Liver (tissue), 9 donors: ENCODE results near the gene PKP4. TPM values are rescaled to one million over a fixed set of nuclear protein-coding genes. Genes with fewer than 3 reads are reported as not detected.

ENCODE experiments used
- DNase-seq: peaks from one replicate; pipeline ENCODE4 v3.0.0-alpha.2; 2017; ENCODE audit warnings: low spot score
- H3K27ac ChIP-seq, 2 donors: one replicate each; pipeline ENCODE4 v1.7.0; 2013; ENCODE audit warnings: inconsistent platforms in 2 of 2, low read length in 2 of 2, control low read depth in 1 of 2, low read depth in 1 of 2, mild to moderate bottlenecking in 1 of 2
- H3K27me3 ChIP-seq, 4 donors: one replicate each; pipeline versions ENCODE4 v1.6.1 to v1.7.0; 2013; ENCODE audit warnings: low read length in 3 of 4, inconsistent platforms in 1 of 4, mild to moderate bottlenecking in 1 of 4, moderate library complexity in 1 of 4; ENCODE audit not compliant: control insufficient read depth in 4 of 4, insufficient read depth in 4 of 4
- H3K36me3 ChIP-seq, 4 donors: one replicate each; pipeline versions ENCODE4 v1.6.1 to v1.7.0; 2013; ENCODE audit warnings: low read length in 3 of 4, mild to moderate bottlenecking in 3 of 4, low read depth in 1 of 4, moderate library complexity in 1 of 4; ENCODE audit not compliant: control insufficient read depth in 4 of 4, insufficient read depth in 3 of 4
- H3K4me1 ChIP-seq, 4 donors: one replicate each; pipeline versions ENCODE4 v1.6.1 to v1.7.0; 2013; ENCODE audit warnings: low read length in 3 of 4, mild to moderate bottlenecking in 3 of 4, moderate library complexity in 1 of 4; ENCODE audit not compliant: control insufficient read depth in 4 of 4, insufficient read depth in 4 of 4
- H3K4me3 ChIP-seq, 3 donors: one replicate each; pipeline versions ENCODE4 v1.6.1 to v1.7.0; 2013; ENCODE audit warnings: low read length in 3 of 3, control low read depth in 1 of 3, low read depth in 1 of 3, mild to moderate bottlenecking in 1 of 3
- H3K9ac ChIP-seq, 2 donors: one replicate each; pipeline ENCODE4 v1.7.0; 2013; ENCODE audit warnings: low read length in 2 of 2, mild to moderate bottlenecking in 2 of 2, moderate library complexity in 2 of 2, control low read depth in 1 of 2, low read depth in 1 of 2
- H3K9me3 ChIP-seq, 4 donors: one replicate each; pipeline versions ENCODE4 v1.6.1 to v1.7.0; 2013; ENCODE audit warnings: low read length in 3 of 4; ENCODE audit not compliant: control insufficient read depth in 4 of 4
- EGR1 ChIP-seq, 2 donors: IDR thresholded peaks; 2 replicates each; pipeline ENCODE4 v1.6.1; 2016 to 2018; ENCODE audit warnings: antibody characterized with exemption in 2 of 2, low read depth in 2 of 2
- FOXA1 ChIP-seq: IDR thresholded peaks from 2 replicates; pipeline ENCODE4 v1.6.1; 2016; ENCODE audit warnings: antibody characterized with exemption
- FOXA2 ChIP-seq: IDR thresholded peaks from 2 replicates; pipeline ENCODE4 v1.6.1; 2016; ENCODE audit warnings: antibody characterized with exemption
- GABPA ChIP-seq, 2 donors: IDR thresholded peaks in 1 of 2; conservative IDR thresholded peaks in 1 of 2; 2 replicates each; pipeline ENCODE4 v1.6.1; 2016; ENCODE audit warnings: antibody characterized with exemption in 2 of 2, mild to moderate bottlenecking in 1 of 2, moderate library complexity in 1 of 2
- HNF4A ChIP-seq, 2 donors: conservative IDR thresholded peaks; 2 replicates each; pipeline ENCODE4 v1.6.1; 2016; ENCODE audit warnings: antibody characterized with exemption in 2 of 2, mild to moderate bottlenecking in 2 of 2
- HNF4G ChIP-seq: IDR thresholded peaks from 2 replicates; pipeline ENCODE4 v1.6.1; 2016; ENCODE audit warnings: antibody characterized with exemption
- JUND ChIP-seq, 2 donors: IDR thresholded peaks; 2 replicates each; pipeline ENCODE4 v1.6.1; 2016; ENCODE audit warnings: antibody characterized with exemption in 2 of 2
- NR2F2 ChIP-seq: IDR thresholded peaks from 2 replicates; pipeline ENCODE4 v1.6.1; 2016; ENCODE audit warnings: antibody characterized with exemption
- RAD21 ChIP-seq, 2 donors: IDR thresholded peaks; 2 replicates each; pipeline ENCODE4 v1.6.1; 2016; ENCODE audit warnings: antibody characterized with exemption in 2 of 2, mild to moderate bottlenecking in 2 of 2
- RXRA ChIP-seq, 2 donors: IDR thresholded peaks; 2 replicates each; pipeline ENCODE4 v1.6.1; 2017 to 2018; ENCODE audit warnings: antibody characterized with exemption in 2 of 2, mild to moderate bottlenecking in 1 of 2
- SP1 ChIP-seq: IDR thresholded peaks from 2 replicates; pipeline ENCODE4 v1.6.1; 2018; ENCODE audit warnings: antibody characterized with exemption, mild to moderate bottlenecking
- TAF1 ChIP-seq: conservative IDR thresholded peaks from 2 replicates; pipeline ENCODE4 v1.6.1; 2016; ENCODE audit warnings: antibody characterized with exemption, mild to moderate bottlenecking
- YY1 ChIP-seq: IDR thresholded peaks from 2 replicates; pipeline ENCODE4 v1.6.1; 2016; ENCODE audit warnings: antibody characterized with exemption, mild to moderate bottlenecking
- WGBS: extraction: QIAGEN DNeasy Blood & Tissue Kit; methylation state at CpG from one replicate; pipeline ENCODE4 v1.1.7; 2013; 5-methylcytosine and 5-hydroxymethylcytosine counted together
- polyA plus RNA-seq, 2 donors: library from polyadenylated mRNA; stranded (reverse) in 1 of 2; unstranded in 1 of 2; fragments of 200-250 nt in 1 of 2; fragments of >200 nt in 1 of 2; fragmentation: Nextera tagmentation in 1 of 2; extraction: Ambion mirVana in 1 of 2; gene quantifications; one replicate each; pipeline versions ENCODE4 v1.2.1 to v1.2.3, GENCODE V29; 2013 to 2015
- total RNA-seq, 2 donors: library from RNA; depleted of rRNA; stranded (reverse); fragments of >200 nt; gene quantifications; one replicate each; pipeline ENCODE4 v1.2.3, GENCODE V29; 2014
- TF ChIP-seq, protein P1 (sequence below): fragments of 150-350 bp; IDR thresholded peaks from 2 replicates; pipeline ENCODE4 v1.5.1; 2017; ENCODE audit warnings: improper control_type of control experiment, low read depth, low read length; ENCODE audit not compliant: missing input control
- TF ChIP-seq, protein P2 (sequence below): IDR thresholded peaks from 2 replicates; pipeline ENCODE4 v1.6.1; 2016; ENCODE audit warnings: antibody characterized with exemption
- TF ChIP-seq, protein P3 (sequence below): IDR thresholded peaks from 2 replicates; pipeline ENCODE4 v1.6.1; 2016; ENCODE audit warnings: antibody characterized with exemption
- TF ChIP-seq, protein P4 (sequence below): IDR thresholded peaks from 2 replicates; pipeline ENCODE4 v1.6.1; 2016; ENCODE audit warnings: antibody characterized with exemption, mild to moderate bottlenecking
- TF ChIP-seq, protein P5 (sequence below): IDR thresholded peaks from 2 replicates; pipeline ENCODE4 v1.6.1; 2016; ENCODE audit warnings: antibody characterized with exemption
- donor health status: healthy.
- donor health status: healthy.
- donor health status: healthy.
- donor health status: healthy.
- donor health status: healthy.

PKP4 gene, protein sequence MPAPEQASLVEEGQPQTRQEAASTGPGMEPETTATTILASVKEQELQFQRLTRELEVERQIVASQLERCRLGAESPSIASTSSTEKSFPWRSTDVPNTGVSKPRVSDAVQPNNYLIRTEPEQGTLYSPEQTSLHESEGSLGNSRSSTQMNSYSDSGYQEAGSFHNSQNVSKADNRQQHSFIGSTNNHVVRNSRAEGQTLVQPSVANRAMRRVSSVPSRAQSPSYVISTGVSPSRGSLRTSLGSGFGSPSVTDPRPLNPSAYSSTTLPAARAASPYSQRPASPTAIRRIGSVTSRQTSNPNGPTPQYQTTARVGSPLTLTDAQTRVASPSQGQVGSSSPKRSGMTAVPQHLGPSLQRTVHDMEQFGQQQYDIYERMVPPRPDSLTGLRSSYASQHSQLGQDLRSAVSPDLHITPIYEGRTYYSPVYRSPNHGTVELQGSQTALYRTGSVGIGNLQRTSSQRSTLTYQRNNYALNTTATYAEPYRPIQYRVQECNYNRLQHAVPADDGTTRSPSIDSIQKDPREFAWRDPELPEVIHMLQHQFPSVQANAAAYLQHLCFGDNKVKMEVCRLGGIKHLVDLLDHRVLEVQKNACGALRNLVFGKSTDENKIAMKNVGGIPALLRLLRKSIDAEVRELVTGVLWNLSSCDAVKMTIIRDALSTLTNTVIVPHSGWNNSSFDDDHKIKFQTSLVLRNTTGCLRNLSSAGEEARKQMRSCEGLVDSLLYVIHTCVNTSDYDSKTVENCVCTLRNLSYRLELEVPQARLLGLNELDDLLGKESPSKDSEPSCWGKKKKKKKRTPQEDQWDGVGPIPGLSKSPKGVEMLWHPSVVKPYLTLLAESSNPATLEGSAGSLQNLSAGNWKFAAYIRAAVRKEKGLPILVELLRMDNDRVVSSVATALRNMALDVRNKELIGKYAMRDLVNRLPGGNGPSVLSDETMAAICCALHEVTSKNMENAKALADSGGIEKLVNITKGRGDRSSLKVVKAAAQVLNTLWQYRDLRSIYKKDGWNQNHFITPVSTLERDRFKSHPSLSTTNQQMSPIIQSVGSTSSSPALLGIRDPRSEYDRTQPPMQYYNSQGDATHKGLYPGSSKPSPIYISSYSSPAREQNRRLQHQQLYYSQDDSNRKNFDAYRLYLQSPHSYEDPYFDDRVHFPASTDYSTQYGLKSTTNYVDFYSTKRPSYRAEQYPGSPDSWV
- total RNA-seq (10 to 100 TPM; 24.9 to 33.8 TPM), polyA plus RNA-seq (10 to 100 TPM in 1 of 2 donors, 1 to 10 TPM in 1; 7.7 to 13.2 TPM)

DNA sequence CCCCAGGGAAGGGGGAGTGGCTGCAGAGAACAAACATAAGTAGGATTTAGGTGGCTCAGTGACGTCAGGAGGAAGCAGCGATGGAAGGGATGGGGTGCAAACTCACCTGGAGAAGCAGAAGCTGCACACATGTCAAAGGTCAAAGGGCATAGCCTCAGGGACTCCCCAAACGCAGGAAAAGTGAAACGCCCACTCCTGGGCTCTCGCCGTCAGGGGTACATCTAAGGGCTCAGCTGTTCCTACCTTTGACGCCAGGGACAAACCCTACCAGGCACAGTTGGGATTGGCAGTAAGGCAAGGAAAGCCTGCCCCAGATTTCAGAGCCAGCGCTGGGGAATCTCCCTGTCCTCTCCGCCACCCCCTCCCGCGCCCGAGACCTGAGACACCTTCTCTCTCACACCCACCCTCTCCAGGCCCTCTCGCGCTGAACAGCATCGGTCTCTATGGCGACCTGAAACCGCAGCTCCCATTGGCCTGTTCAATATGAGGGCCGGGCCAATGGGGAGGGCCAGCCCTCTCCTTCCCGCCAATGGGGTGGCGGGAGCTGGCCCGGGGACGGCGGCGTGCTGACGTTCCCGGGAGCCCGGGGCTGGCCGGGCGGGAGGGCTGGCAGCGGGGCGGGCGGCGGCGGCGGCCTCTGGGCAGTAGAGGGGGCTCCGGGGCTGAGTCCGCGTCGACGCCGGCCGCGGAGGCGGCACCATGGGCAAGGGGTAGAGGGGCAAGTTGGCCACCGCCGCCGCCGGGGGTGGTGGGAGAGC lies at the start of gene PKP4, which contains the start of gene CCDC148:
Gene PKP4, plus strand, starts transcription at position 644 of the 758 bp plus-strand sequence. CDS start 76,233 bp downstream, outside the sequence.
Gene CCDC148, minus strand, starts transcription at position 445 of the 758 bp plus-strand sequence. Its CDS starts 314 bp downstream, at position 131.
- WGBS: under 1% methylated on average over 48 of the region's 48 CpGs
- TF ChIP-seq, protein P1, sequence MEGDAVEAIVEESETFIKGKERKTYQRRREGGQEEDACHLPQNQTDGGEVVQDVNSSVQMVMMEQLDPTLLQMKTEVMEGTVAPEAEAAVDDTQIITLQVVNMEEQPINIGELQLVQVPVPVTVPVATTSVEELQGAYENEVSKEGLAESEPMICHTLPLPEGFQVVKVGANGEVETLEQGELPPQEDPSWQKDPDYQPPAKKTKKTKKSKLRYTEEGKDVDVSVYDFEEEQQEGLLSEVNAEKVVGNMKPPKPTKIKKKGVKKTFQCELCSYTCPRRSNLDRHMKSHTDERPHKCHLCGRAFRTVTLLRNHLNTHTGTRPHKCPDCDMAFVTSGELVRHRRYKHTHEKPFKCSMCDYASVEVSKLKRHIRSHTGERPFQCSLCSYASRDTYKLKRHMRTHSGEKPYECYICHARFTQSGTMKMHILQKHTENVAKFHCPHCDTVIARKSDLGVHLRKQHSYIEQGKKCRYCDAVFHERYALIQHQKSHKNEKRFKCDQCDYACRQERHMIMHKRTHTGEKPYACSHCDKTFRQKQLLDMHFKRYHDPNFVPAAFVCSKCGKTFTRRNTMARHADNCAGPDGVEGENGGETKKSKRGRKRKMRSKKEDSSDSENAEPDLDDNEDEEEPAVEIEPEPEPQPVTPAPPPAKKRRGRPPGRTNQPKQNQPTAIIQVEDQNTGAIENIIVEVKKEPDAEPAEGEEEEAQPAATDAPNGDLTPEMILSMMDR: peak; percentile 21
- no peak for TF ChIP-seq FOXA1
- TF ChIP-seq NR2F2: no peak
- no peak for TF ChIP-seq RAD21 (IDR thresholded peaks at IDR 0.05)
- TF ChIP-seq EGR1 (IDR thresholded peaks at IDR 0.05; ENCODE audit: low read depth in 2 of 2): no peak
- peak; percentile 65 for TF ChIP-seq SP1
- TF ChIP-seq, protein P2, sequence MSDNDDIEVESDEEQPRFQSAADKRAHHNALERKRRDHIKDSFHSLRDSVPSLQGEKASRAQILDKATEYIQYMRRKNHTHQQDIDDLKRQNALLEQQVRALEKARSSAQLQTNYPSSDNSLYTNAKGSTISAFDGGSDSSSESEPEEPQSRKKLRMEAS: no peak
- TF ChIP-seq TAF1: no peak
- no peak for TF ChIP-seq GABPA (IDR thresholded peaks at IDR 0.05 in 1 of 2, conservative IDR thresholded peaks at IDR 0.05 in 1 of 2)
- no peak for TF ChIP-seq RXRA (IDR thresholded peaks at IDR 0.05)
- no peak for TF ChIP-seq YY1
- TF ChIP-seq HNF4A (conservative IDR thresholded peaks at IDR 0.05): no peak
- no peak for TF ChIP-seq FOXA2
- TF ChIP-seq, protein P3, sequence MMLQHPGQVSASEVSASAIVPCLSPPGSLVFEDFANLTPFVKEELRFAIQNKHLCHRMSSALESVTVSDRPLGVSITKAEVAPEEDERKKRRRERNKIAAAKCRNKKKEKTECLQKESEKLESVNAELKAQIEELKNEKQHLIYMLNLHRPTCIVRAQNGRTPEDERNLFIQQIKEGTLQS: no peak
- TF ChIP-seq JUND (IDR thresholded peaks at IDR 0.05): no peak
- no peak for TF ChIP-seq HNF4G
- TF ChIP-seq, protein P4, sequence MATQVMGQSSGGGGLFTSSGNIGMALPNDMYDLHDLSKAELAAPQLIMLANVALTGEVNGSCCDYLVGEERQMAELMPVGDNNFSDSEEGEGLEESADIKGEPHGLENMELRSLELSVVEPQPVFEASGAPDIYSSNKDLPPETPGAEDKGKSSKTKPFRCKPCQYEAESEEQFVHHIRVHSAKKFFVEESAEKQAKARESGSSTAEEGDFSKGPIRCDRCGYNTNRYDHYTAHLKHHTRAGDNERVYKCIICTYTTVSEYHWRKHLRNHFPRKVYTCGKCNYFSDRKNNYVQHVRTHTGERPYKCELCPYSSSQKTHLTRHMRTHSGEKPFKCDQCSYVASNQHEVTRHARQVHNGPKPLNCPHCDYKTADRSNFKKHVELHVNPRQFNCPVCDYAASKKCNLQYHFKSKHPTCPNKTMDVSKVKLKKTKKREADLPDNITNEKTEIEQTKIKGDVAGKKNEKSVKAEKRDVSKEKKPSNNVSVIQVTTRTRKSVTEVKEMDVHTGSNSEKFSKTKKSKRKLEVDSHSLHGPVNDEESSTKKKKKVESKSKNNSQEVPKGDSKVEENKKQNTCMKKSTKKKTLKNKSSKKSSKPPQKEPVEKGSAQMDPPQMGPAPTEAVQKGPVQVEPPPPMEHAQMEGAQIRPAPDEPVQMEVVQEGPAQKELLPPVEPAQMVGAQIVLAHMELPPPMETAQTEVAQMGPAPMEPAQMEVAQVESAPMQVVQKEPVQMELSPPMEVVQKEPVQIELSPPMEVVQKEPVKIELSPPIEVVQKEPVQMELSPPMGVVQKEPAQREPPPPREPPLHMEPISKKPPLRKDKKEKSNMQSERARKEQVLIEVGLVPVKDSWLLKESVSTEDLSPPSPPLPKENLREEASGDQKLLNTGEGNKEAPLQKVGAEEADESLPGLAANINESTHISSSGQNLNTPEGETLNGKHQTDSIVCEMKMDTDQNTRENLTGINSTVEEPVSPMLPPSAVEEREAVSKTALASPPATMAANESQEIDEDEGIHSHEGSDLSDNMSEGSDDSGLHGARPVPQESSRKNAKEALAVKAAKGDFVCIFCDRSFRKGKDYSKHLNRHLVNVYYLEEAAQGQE: no peak
- TF ChIP-seq, protein P5, sequence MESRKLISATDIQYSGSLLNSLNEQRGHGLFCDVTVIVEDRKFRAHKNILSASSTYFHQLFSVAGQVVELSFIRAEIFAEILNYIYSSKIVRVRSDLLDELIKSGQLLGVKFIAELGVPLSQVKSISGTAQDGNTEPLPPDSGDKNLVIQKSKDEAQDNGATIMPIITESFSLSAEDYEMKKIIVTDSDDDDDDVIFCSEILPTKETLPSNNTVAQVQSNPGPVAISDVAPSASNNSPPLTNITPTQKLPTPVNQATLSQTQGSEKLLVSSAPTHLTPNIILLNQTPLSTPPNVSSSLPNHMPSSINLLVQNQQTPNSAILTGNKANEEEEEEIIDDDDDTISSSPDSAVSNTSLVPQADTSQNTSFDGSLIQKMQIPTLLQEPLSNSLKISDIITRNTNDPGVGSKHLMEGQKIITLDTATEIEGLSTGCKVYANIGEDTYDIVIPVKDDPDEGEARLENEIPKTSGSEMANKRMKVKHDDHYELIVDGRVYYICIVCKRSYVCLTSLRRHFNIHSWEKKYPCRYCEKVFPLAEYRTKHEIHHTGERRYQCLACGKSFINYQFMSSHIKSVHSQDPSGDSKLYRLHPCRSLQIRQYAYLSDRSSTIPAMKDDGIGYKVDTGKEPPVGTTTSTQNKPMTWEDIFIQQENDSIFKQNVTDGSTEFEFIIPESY: no peak

More for the DNA sequence above, at the start of gene PKP4, which contains the start of gene CCDC148:
- Histone ChIP-seq H3K9ac (peak within 1 kb of the TSS; percentile 10 to 43), H3K27me3 (no peaks in the 10 kb centered on the region), H3K9me3 (no peaks in the 10 kb centered on the region), H3K4me1 (peaks cover 0 to 36% (median 34%) of the 10 kb centered on the region in 4 donors), H3K27ac (peak within 1 kb of the TSS; percentile 92 to 96), H3K4me3 (peak within 1 kb of the TSS; percentile 74 to 91 (median 81)), H3K36me3 (no peaks in the 10 kb centered on the region)
- peak; percentile 86 for DNase-seq
